ENCODE measurements around the gene SCAF4.

DNA sequence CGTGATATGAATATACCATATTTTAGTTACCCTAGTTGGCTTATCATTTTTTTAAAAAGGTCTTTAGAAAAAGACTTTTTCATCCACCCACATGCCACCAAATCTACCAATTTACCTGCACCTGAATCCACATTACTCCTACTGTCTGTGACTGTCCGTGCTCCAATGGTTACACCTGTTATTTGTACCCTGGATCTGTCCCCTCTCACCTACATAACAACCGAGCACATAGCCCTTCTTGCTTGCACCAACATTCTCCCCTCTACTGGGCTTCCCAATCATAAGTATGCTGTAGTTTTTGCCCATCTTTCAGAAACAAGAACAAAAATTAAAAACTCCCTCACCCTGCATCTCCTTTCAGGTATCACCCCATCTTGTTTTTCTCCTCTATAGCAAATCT lies 54.9 kb downstream of the SCAF4 start:
- TF ChIP-seq, protein P1, sequence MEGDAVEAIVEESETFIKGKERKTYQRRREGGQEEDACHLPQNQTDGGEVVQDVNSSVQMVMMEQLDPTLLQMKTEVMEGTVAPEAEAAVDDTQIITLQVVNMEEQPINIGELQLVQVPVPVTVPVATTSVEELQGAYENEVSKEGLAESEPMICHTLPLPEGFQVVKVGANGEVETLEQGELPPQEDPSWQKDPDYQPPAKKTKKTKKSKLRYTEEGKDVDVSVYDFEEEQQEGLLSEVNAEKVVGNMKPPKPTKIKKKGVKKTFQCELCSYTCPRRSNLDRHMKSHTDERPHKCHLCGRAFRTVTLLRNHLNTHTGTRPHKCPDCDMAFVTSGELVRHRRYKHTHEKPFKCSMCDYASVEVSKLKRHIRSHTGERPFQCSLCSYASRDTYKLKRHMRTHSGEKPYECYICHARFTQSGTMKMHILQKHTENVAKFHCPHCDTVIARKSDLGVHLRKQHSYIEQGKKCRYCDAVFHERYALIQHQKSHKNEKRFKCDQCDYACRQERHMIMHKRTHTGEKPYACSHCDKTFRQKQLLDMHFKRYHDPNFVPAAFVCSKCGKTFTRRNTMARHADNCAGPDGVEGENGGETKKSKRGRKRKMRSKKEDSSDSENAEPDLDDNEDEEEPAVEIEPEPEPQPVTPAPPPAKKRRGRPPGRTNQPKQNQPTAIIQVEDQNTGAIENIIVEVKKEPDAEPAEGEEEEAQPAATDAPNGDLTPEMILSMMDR (conservative IDR thresholded peaks at IDR 0.05; ENCODE audit: low read length) = no peak
- TF ChIP-seq EZH2phosphoT487 (IDR thresholded peaks at IDR 0.05; ENCODE audit: borderline replicate concordance, low read depth, low read length) = no peak
